SH-SY5Y (cell line): Measurements from ENCODE around the gene ADORA1.

ENCODE experiments used
- GATA2 ChIP-seq: IDR thresholded peaks from 2 replicates; pipeline ENCODE4 v1.6.1; 2011; ENCODE audit warnings: mild to moderate bottlenecking, low read depth, low read length
- GATA3 ChIP-seq: IDR thresholded peaks from 2 replicates; pipeline ENCODE4 v1.6.1; 2011; ENCODE audit warnings: low read depth, mild to moderate bottlenecking, low read length, moderate library complexity

DNA sequence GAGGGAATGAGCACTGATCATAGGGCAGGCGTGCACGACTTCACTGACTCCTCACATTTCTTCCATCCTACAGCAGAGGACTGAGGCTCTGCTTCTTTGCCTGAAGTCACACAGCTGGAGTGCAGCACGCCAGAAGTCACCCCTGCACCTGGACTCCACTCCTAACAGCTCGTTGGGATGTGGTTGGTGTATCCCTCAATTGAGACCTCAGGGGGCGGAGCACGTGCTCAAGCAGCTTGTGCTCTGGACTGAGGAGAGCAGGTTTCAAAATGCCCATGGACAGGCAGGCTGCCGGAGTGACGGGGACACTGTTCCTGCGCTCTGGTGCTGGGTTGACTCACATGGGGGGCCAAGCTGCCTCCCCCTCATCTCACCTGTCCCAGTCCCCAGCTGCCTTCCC, 88.0 kb downstream of the ADORA1 start:
- TF ChIP-seq GATA3 (no peak), GATA2 (no peak)
